IMR-90 (cell line): ENCODE measurements around the gene EXPH5. TPM values are rescaled to one million over a fixed set of nuclear protein-coding genes. Genes with fewer than 3 reads are reported as not detected.

ENCODE experiments used
- ATAC-seq: fragments of 200-7000 bp; cut with Tn5 transposase; 2 replicates; pipeline ENCODE4 v1.9.1; 2020; ENCODE audit warnings: low read depth, mild to moderate bottlenecking, moderate library complexity
- BruUV-seq: library from RNA; stranded (reverse); fragments of 400-500 nt; replicated peaks from 2 replicates; lab custom pipeline; 2021; lab: Mats Ljungman, UMichigan
- CTCF ChIA-PET: fragments of 300-600 bp; formaldehyde crosslinking; extraction: SDS; loops from one replicate; lab custom pipeline; 2021; ENCODE audit warnings: antibody characterized with exemption; lab: Yijun Ruan, JAX
- POLR2A ChIA-PET: fragments of 300-600 bp; sonication (Branson Sonifier 250); formaldehyde crosslinking; loops from one replicate; lab custom pipeline; 2022; ENCODE audit warnings: antibody characterized with exemption; ENCODE audit not compliant: unreplicated experiment; lab: Charles Lee
- DNase-seq: peaks from one replicate; pipeline ENCODE4 v3.0.0; 2013
- H2AFZ ChIP-seq: replicated peaks from 2 replicates; pipeline ENCODE3; 2013; ENCODE audit warnings: low read length, mild to moderate bottlenecking; ENCODE audit not compliant: poor library complexity
- H2AK5ac ChIP-seq: 2 replicates; pipeline ENCODE4 v1.6.1; 2013; ENCODE audit warnings: low read depth, low read length, inconsistent platforms
- H2AK9ac ChIP-seq: replicated peaks from 2 replicates; pipeline ENCODE3; 2013; ENCODE audit warnings: mild to moderate bottlenecking, low read depth, low read length, moderate library complexity; ENCODE audit not compliant: poor library complexity
- H2BK120ac ChIP-seq: 2 replicates; pipeline ENCODE4 v1.6.1; 2013; ENCODE audit warnings: low read depth, low read length, inconsistent platforms
- H2BK15ac ChIP-seq: 3 replicates; pipeline ENCODE4 v1.6.1; 2013; ENCODE audit warnings: low read depth, low read length, inconsistent platforms
- H2BK20ac ChIP-seq: 2 replicates; pipeline ENCODE4 v1.6.1; 2013; ENCODE audit warnings: low read depth, mild to moderate bottlenecking, inconsistent platforms, low read length, moderate library complexity
- H2BK5ac ChIP-seq: 2 replicates; pipeline ENCODE4 v1.6.1; 2013; ENCODE audit warnings: mild to moderate bottlenecking, low read depth, low read length, inconsistent platforms; ENCODE audit not compliant: poor library complexity, severe bottlenecking
- H3K14ac ChIP-seq: replicated peaks from 2 replicates; pipeline ENCODE4 v1.6.1; 2013; ENCODE audit warnings: low read depth, low read length, inconsistent platforms
- H3K18ac ChIP-seq: 2 replicates; pipeline ENCODE4 v1.6.1; 2013; ENCODE audit warnings: low read depth, low read length, control low read depth
- H3K23ac ChIP-seq: 2 replicates; pipeline ENCODE4 v1.6.1; 2013; ENCODE audit warnings: low read depth, low read length, inconsistent platforms
- H3K27ac ChIP-seq: 2 replicates; pipeline ENCODE4 v1.5.1; 2013; ENCODE audit warnings: mild to moderate bottlenecking, control low read depth, low read length; ENCODE audit not compliant: insufficient read depth
- H3K27me3 ChIP-seq: 2 replicates; pipeline ENCODE4 v1.6.1; 2013; ENCODE audit warnings: low read length; ENCODE audit not compliant: control insufficient read depth, insufficient read depth
- H3K36me3 ChIP-seq: 2 replicates; pipeline ENCODE4 v1.6.1; 2013; ENCODE audit warnings: low read length, mixed read lengths; ENCODE audit not compliant: control insufficient read depth, insufficient read depth
- H3K4ac ChIP-seq: 2 replicates; pipeline ENCODE4 v1.6.1; 2013; ENCODE audit warnings: low read depth, low read length, inconsistent platforms
- H3K4me1 ChIP-seq: 2 replicates; pipeline ENCODE4 v1.6.1; 2013; ENCODE audit warnings: low read length, mixed read lengths; ENCODE audit not compliant: control insufficient read depth, insufficient read depth
- H3K4me2 ChIP-seq: 2 replicates; pipeline ENCODE4 v1.6.1; 2013; ENCODE audit warnings: low read depth, mild to moderate bottlenecking, control low read depth, low read length, moderate library complexity
- H3K4me3 ChIP-seq: 2 replicates; pipeline ENCODE4 v1.5.1; 2013; ENCODE audit warnings: low read depth, mild to moderate bottlenecking, control low read depth, low read length, moderate library complexity; ENCODE audit not compliant: insufficient read depth
- H3K56ac ChIP-seq: 2 replicates; pipeline ENCODE4 v1.6.1; 2013; ENCODE audit warnings: low read length, inconsistent platforms; ENCODE audit not compliant: insufficient read depth; ENCODE audit errors: extremely low read depth
- H3K79me1 ChIP-seq, 2 experiments: 2 replicates each; pipeline ENCODE4 v1.6.1; 2013; ENCODE audit warnings: low read length in 2 of 2, inconsistent platforms in 1 of 2, low read depth in 1 of 2
- H3K9ac ChIP-seq: 2 replicates; pipeline ENCODE4 v1.6.1; 2013; ENCODE audit warnings: low read depth, low read length, control low read depth
- H3K9me1 ChIP-seq: 2 replicates; pipeline ENCODE4 v1.6.1; 2013; ENCODE audit warnings: low read length, inconsistent platforms; ENCODE audit not compliant: insufficient read depth
- H3K9me3 ChIP-seq: 2 replicates; pipeline ENCODE4 v1.6.1; 2013; ENCODE audit warnings: low read length; ENCODE audit not compliant: control insufficient read depth, insufficient read depth
- H4K20me1 ChIP-seq: 2 replicates; pipeline ENCODE4 v1.6.1; 2013; ENCODE audit warnings: low read length, inconsistent platforms; ENCODE audit not compliant: insufficient read depth
- H4K5ac ChIP-seq: 2 replicates; pipeline ENCODE4 v1.6.1; 2013; ENCODE audit warnings: mild to moderate bottlenecking, low read depth, low read length, control low read depth
- H4K8ac ChIP-seq, 2 experiments: 2 replicates each; pipeline ENCODE4 v1.6.1; 2013; ENCODE audit warnings: low read depth in 2 of 2, low read length in 2 of 2, control low read depth in 1 of 2, inconsistent platforms in 1 of 2
- H4K91ac ChIP-seq: 2 replicates; pipeline ENCODE4 v1.6.1; 2013; ENCODE audit warnings: low read depth, low read length, inconsistent platforms; ENCODE audit not compliant: insufficient read depth
- CHD1 ChIP-seq: IDR thresholded peaks from 2 replicates; pipeline ENCODE4 v1.6.1; 2012; ENCODE audit warnings: low read depth, low read length, improper control_type of control experiment
- CTCF ChIP-seq: conservative IDR thresholded peaks from 2 replicates; pipeline ENCODE4 v1.5.1; 2012; ENCODE audit warnings: mild to moderate bottlenecking, low read depth, low read length, improper control_type of control experiment
- FOS ChIP-seq: fragments of 150-350 bp; IDR thresholded peaks from 2 replicates; pipeline ENCODE4 v1.6.1; 2016; ENCODE audit warnings: low read depth, low read length
- RCOR1 ChIP-seq: IDR thresholded peaks from 2 replicates; pipeline ENCODE4 v1.6.1; 2012; ENCODE audit warnings: mild to moderate bottlenecking, low read length, improper control_type of control experiment; ENCODE audit not compliant: insufficient replicate concordance
- RFX5 ChIP-seq: IDR thresholded peaks from 2 replicates; pipeline ENCODE4 v1.8.0; 2012; ENCODE audit warnings: low read depth, mild to moderate bottlenecking, low read length, moderate library complexity
- USF2 ChIP-seq: fragments of 150-350 bp; IDR thresholded peaks from 2 replicates; pipeline ENCODE4 v1.6.1; 2017; ENCODE audit warnings: mild to moderate bottlenecking, antibody characterized with exemption, low read length, low read depth
- WGBS, 2 experiments: methylation state at CpG; one replicate each; pipeline versions ENCODE4 v1.1.5 to v1.1.7; 2013; ENCODE audit warnings: missing lambda C conversion rate in 2 of 2; ENCODE audit not compliant: insufficient read length in 1 of 2; ENCODE audit errors: extremely low coverage in 2 of 2; 5-methylcytosine and 5-hydroxymethylcytosine counted together
- dilution Hi-C: fragments of 300-500 bp; cut with HindIII; formaldehyde crosslinking; loops from one replicate; pipeline ENCODE4 v1.14.3; 2018; ENCODE audit warnings: low sequenced_read_pairs; ENCODE audit not compliant: unreplicated experiment
- in situ Hi-C: fragments of 300-500 bp; cut with MboI; formaldehyde crosslinking; loops from 3 replicates; pipeline ENCODE4 v1.14.3; 2019; ENCODE audit warnings: low sequenced_read_pairs, inconsistent platforms, mixed read lengths
- intact Hi-C: fragments of 100-400 bp; cut with micrococcal nuclease; formaldehyde crosslinking; loops from 2 replicates; pipeline ENCODE4 v1.10.0; 2022
- polyA plus RNA-seq, 3 experiments: library from polyadenylated mRNA; depleted of rRNA; stranded (reverse); fragments of >200 nt; gene quantifications; 2 replicates each; pipeline ENCODE4 v1.2.3, GENCODE V29; 2012; ENCODE audit warnings: low replicate concordance in 1 of 3
- total RNA-seq: library from RNA; depleted of rRNA; stranded (reverse); fragments of >200 nt; gene quantifications from 2 replicates; pipeline ENCODE4 v1.2.3, GENCODE V29; 2012

The EXPH5 gene
- total and polyA plus RNA-seq, 2 of the 4 experiments (the other 2 are of a cell fraction) = 0.05 to 0.72 TPM

- no CpG with 5 or more reads among the region's 1 CpG for WGBS, 2 experiments
- no peak overlapping the region; a peak in 1 of 4 replicates for H4K8ac ChIP-seq
- H2AK5ac ChIP-seq = no peak overlapping the region
- no TSS peak for BruUV-seq
- in situ Hi-C loops (no loop called here), dilution Hi-C loops (no loop called here), intact Hi-C loops (loop anchor here (10.0 kb wide), 1 partner anchor 1056 kb away; no protein-coding TSS in a partner anchor)
- no peak overlapping the region for H3K4me2 ChIP-seq
- H4K20me1 ChIP-seq = no peaks in the 10 kb centered on the region
- peaks cover 1% of the 10 kb centered on the region; the same call in 1 of the 2 replicates for H3K4me1 ChIP-seq
- no peak overlapping the region for H2BK15ac ChIP-seq
- TF ChIP-seq CHD1 (no peak), CTCF (no peak), FOS (no peak), RCOR1 (no peak), USF2 (peak; percentile 40; the same call in 1 of the 2 replicates), RFX5 (no peak)
- no peak overlapping the region for H3K23ac ChIP-seq
- no peak overlapping the region for H2BK5ac ChIP-seq
- H3K18ac ChIP-seq = no peak overlapping the region
- POLR2A ChIA-PET = interaction anchor here (0.6 kb wide), 1 partner anchor 89 kb away, joined by 3 read pairs; no protein-coding TSS in a partner anchor
- H3K79me1 ChIP-seq = no peaks in the 10 kb centered on the region
- peak; percentile 24 for DNase-seq
- no peak overlapping the region for H3K14ac ChIP-seq
- H3K56ac ChIP-seq = no peak overlapping the region
- H4K91ac ChIP-seq = no peak overlapping the region
- H3K4ac ChIP-seq = no peak overlapping the region
- no peak overlapping the region for H2BK120ac ChIP-seq
- H3K27me3 ChIP-seq = peaks cover under 1% of the 10 kb centered on the region; the same call in 1 of the 2 replicates
- H3K4me3 ChIP-seq = no peak overlapping the region
- peak; percentile 49 for ATAC-seq
- no peaks in the 10 kb centered on the region for H3K9me1 ChIP-seq
- H3K36me3 ChIP-seq = no peaks in the 10 kb centered on the region
- H2AK9ac ChIP-seq = no peak overlapping the region
- CTCF ChIA-PET = no interaction called here
- H3K27ac ChIP-seq = no peak overlapping the region
- H3K9me3 ChIP-seq = no peaks in the 10 kb centered on the region
- no peak overlapping the region for H4K5ac ChIP-seq
- no peak overlapping the region for H3K9ac ChIP-seq
- no peak overlapping the region for H2AFZ ChIP-seq
- peak overlapping the region; percentile 64; the same call in 1 of the 2 replicates for H2BK20ac ChIP-seq
These were observed 7.6 kb upstream of the EXPH5 start for GRCh38 chr11:108601150-108601549.
